Cardiac septum (tissue), 1 donor: ENCODE results near the gene WDR7. TPM values are rescaled to one million over a fixed set of nuclear protein-coding genes. Genes with fewer than 3 reads are reported as not detected.

Source experiments
- DNase-seq: peaks from one replicate; pipeline ENCODE4 v3.0.0-alpha.2; 2020; ENCODE audit warnings: low spot score
- intact Hi-C: fragments of 100-400 bp; cut with DNase I; formaldehyde crosslinking; loops from one replicate; pipeline ENCODE4 v1.14.0; 2022
- total RNA-seq: library from RNA; stranded (reverse); fragmentation: NEBNext Ultra II Directional; extraction: Animal tissue kit (Norgen Biotek cat#: 25700); gene quantifications from one replicate; pipeline ENCODE4 v1.2.1, GENCODE V29; 2021
- donor health status: DM: no; HTN: no; CAD: no.

The WDR7 gene
- total RNA-seq, 1 donor from 2014 or later = 28.0 TPM

DNA sequence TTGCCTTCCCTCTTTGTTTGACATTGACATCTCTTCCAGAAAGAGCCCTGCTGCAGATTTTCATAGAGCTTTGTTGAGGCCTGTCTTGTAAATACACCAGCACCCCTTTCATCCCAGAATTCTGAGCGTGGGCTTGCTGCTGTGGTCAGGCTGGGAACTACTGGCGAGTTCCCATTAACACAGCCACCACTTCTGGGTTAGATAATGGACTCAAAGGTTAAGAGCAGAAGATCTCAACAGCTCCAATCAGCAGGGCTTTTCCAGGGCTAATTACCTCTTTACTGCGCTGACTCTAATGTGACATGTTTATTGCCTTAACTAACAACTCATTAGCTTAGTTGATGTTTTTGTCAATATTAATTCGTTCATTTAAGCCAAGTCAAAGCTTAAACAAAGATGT is 259.8 kb downstream of the WDR7 start:
- DNase-seq = no peak
- intact Hi-C loops = no loop called here

GRCh38 chr18:56913941-56914340 is 262.8 kb downstream of the WDR7 start:
- no peak for DNase-seq
- intact Hi-C loops = no loop called here

- intact Hi-C loops = no loop called here
- no peak for DNase-seq
Observed at GRCh38 chr18:56919190-56919589, 268.0 kb downstream of the WDR7 start.

- intact Hi-C loops = no loop called here
- DNase-seq = no peak
Observed at GRCh38 chr18:56921896-56922480, 270.8 kb downstream of the WDR7 start.

- no peak for DNase-seq
- intact Hi-C loops = no loop called here
Observed at GRCh38 chr18:56926734-56927133, 275.6 kb downstream of the WDR7 start.

DNA sequence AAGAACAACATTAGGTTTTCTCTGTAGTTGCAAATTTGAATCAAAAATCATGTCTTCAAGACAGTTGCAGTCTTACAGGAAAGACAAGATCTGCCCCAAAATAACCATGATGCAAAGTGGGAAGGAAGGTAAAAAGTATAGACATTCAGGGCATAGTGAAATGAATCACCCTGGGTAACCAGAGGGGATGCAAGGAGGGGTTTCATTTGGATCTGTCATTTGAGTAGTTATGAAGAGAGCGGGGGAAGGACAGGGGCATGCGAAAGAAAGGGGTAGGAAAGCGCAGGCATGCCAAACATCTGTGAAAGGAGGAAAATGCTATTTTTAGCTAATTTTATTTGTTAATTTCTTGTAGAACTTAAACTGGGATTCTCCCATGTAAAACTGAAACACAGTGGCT is 276.6 kb downstream of the WDR7 start:
- intact Hi-C loops = no loop called here

DNA sequence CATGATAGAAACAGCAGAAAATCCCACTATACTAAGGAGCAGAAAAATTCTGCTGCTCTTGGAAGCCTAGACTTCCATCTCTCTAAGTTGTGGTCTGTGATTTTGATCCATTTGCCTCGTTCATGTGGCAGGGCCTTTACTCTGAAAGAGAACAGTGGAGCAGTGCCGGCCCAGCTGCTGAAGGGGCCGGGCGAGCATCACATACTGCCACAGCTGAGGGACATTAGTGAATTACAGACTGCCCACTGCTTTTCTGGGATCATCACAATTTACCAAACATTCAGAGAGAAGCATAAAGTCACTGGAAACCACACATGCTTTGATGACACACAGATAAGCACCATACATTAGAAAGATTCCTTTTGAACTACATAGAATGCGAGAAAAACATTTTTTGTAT is 278.7 kb downstream of the WDR7 start:
- no peak for DNase-seq
- intact Hi-C loops = no loop called here

More for the DNA sequence above, 276.6 kb downstream of the WDR7 start:
- no peak for DNase-seq

DNA sequence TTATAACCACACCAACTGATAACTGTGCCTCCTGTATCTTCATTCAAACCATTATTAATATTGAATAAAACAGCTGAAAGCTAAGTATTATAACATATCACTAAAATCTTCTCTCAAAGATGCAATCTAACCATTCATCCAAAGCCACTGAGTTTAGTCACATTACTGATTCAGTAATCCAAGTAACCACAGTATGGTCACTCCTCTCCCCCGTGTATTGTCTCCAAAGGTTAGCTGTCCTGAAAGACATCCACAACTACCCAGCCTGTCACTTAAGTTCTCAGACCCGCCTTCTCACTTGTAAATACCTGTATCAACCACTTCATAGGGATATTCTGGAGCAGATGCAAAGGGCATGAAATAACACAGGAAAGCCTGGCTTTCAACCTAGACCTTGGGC is 282.3 kb downstream of the WDR7 start:
- no peak for DNase-seq
- intact Hi-C loops = no loop called here

DNA sequence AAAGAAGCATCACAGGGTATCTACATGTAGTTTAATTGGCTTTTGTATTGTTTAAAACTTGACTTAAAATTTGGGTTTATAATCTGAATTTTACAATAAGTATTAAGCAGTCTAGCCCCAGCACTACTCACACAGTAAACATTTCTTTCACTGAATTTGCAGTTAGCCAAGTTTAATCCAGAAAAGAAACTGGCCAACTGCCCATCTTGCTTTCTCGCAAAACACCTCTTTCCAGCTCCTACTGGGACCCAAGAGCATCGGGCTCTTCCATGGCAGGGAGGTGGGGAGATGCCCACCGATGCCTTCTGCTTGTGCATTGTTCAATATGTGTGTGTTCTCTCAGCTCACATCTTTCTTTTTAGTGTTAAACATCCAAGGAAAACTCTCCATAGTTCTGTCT is 283.0 kb downstream of the WDR7 start:
- no peak for DNase-seq
- intact Hi-C loops = no loop called here

DNA sequence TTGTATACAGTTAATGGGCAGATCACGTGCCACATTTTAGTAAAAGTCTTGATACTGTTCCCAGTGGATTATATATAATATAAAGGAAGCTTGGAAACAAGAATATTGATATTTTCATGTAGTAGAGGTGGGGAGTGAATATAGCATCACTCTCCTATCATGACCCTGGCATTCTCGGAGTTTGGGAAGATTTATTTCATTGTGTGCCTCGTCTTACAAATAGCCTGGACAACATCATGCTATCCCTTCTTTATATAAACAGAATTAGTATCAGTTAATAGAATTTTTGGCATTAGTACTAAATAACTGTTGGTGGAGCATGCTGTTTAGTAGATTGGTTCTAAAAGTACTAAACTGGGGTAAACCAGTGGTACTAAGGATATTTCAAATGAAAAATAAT is 283.7 kb downstream of the WDR7 start:
- intact Hi-C loops = no loop called here
- no peak for DNase-seq

DNA sequence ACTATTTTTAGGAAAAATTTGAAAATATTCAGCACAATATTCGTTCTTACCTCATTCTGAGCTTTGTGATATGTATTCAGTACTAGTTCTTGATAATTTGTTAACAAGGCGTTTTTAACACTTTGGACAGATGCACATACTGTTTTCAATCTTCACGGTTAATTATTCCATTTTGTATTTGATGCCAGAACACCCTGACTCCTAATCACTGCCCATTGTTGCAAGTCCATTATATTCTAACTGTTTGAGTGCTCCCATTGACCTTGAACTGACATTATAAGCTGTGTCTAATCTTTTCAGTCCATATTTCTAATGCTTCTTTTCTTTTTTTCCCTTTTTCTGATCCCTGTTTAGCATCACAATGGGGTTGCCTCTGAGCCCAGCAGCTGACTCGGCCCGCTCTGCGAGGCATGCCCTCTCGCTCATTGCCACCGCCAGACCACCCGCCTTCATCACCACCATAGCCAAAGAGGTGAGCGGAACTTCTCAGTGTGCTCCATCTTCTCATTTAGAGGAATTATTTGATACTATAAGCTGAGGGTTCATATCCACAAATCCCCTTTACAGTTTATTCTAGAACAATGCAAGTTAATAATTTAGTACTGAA is 284.4 kb downstream of the WDR7 start:
- intact Hi-C loops = no loop called here
- DNase-seq = no peak

- intact Hi-C loops = no loop called here
- no peak for DNase-seq
Observed at GRCh38 chr18:56936457-56936856, 285.3 kb downstream of the WDR7 start.

DNA sequence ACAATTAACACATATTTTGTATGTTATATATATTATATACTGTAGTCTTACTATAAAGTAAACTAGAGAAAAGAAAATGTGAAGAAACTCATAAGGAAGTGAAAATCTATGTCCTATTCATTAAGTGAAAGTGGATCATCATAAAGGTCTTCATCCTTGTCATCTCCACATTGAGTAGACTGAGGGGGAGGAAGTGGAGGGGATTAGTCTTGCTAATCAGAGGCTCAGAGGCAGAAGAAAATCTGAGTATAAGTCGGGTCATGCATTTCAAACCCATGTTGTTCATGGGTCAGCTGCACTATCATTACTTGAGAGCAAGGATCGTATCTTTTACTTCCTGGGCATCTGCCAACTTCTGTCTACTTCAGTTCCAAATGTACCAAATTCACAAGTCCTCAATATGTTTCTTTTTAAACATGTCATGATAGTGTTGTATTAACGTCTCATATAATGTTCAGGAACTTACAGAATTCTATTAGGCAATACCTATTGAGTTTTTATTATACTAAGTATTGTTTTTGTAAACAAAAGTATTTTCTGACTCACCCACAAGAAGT is 286.8 kb downstream of the WDR7 start:
- intact Hi-C loops = no loop called here
- no peak for DNase-seq

- intact Hi-C loops = no loop called here
- no peak for DNase-seq
Observed at GRCh38 chr18:56945171-56946083, 294.3 kb downstream of the WDR7 start.

DNA sequence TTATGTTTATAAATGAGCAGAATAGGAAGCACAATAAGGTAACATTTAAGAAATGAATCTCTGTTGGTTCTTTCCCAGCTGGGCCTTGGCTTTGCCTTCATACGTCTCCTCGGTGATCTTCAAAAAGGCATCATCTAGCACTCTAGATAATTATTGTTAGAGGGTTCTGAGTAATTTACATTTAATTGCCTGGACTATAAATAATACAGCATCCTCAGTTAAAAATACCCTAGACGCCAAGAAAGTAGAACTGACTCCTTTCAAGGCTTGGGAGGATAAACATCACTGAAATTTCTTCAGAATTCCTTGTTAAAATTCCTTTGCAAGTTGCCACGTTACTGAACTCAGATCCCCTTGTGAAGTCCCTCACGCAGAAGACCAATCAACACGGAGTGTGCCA is 296.1 kb downstream of the WDR7 start:
- intact Hi-C loops = no loop called here
- DNase-seq = no peak

DNA sequence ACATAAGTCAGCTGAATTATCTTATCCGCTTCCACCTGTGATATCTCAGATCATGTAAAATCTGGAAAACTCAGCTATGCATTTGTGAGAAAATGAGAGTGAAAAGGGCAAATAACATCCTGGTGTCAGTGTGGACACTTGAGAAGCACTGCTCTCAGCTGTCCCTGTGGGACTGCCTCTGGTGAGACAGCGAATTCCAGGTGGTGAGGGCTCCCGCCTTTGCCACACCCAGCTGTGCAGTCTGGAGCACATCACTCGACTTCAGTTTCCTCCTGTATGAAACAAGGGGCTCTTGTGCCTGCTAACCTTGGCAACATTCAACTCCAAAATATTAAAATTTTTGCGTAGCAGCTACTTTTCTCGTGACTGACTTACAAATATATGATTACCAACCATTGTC is 300.9 kb downstream of the WDR7 start:
- intact Hi-C loops = no loop called here
- DNase-seq = no peak

DNA sequence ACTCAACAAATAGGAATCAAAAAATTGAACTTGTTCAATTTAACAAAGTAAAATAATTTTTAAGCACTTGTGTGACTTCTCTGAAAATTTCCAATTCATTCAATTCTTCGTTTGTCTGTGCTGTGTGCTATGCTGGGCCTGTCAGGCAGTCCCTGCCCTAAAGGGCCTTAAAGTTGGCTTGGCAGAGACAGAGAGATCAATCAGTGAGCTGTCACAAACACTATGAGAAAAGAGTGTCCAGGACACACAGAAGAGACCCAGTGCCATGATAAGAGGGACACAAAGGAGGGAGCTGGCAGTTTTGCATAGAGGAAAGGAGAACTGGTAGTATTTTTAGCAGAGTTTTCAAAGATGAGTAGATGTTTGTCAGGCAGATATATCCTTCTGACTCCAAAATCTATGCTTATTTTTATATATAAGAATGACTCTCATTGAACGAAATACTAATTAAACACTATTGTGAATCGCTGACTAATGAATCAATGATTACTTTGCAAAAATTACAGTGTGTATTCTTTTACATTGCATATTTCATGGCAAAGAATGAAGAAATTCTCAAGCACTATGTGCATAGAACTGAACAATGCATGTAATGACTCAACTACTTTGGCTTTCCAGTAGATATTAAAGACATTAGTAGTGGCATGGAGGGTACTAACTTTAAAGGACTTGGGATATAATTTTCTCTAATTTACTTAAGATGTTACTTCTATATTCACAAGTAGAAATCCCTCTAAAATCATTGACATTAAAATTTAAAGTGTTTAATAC is 302.5 kb downstream of the WDR7 start:
- intact Hi-C loops = no loop called here
- no peak for DNase-seq

GRCh38 chr18:56955490-56955889 is 304.3 kb downstream of the WDR7 start:
- no peak for DNase-seq
- intact Hi-C loops = no loop called here

GRCh38 chr18:56959120-56959519 is 308.0 kb downstream of the WDR7 start:
- intact Hi-C loops = no loop called here
- no peak for DNase-seq

- intact Hi-C loops = no loop called here
- DNase-seq = no peak
Observed at GRCh38 chr18:56962322-56962721, 311.2 kb downstream of the WDR7 start.
